Hepatocyte (in vitro differentiated cells): ENCODE measurements around the gene PRDM16. TPM values are rescaled to one million over a fixed set of nuclear protein-coding genes. Genes with fewer than 3 reads are reported as not detected.

Experiments
- DNase-seq: peaks from one replicate; pipeline ENCODE4 v3.0.0-alpha.2; 2016; ENCODE audit warnings: low spot score
- H2AFZ ChIP-seq: fragments of 200-600 bp; sonication (generic); 2 replicates; pipeline ENCODE4 v1.6.0; 2016; ENCODE audit warnings: antibody characterized with exemption, mild to moderate bottlenecking
- H3K27ac ChIP-seq: fragments of 200-600 bp; sonication (generic); 2 replicates; pipeline ENCODE4 v1.5.1; 2016; ENCODE audit warnings: mild to moderate bottlenecking
- H3K27me3 ChIP-seq: fragments of 200-600 bp; sonication (generic); 2 replicates; pipeline ENCODE4 v1.6.1; 2016
- H3K36me3 ChIP-seq: fragments of 200-600 bp; sonication (generic); replicated peaks from 2 replicates; pipeline ENCODE4 v1.5.1; 2016; ENCODE audit warnings: low read depth; ENCODE audit not compliant: insufficient read depth
- H3K4me1 ChIP-seq: fragments of 200-600 bp; sonication (generic); 2 replicates; pipeline ENCODE4 v1.5.1; 2016; ENCODE audit warnings: mild to moderate bottlenecking, moderate library complexity; ENCODE audit not compliant: insufficient read depth
- H3K4me2 ChIP-seq: fragments of 200-600 bp; sonication (generic); 2 replicates; pipeline ENCODE4 v1.6.0; 2016
- H3K4me3 ChIP-seq: fragments of 200-600 bp; sonication (generic); 2 replicates; pipeline ENCODE4 v1.5.1; 2016; ENCODE audit warnings: mild to moderate bottlenecking
- H3K79me2 ChIP-seq: fragments of 200-600 bp; sonication (generic); 2 replicates; pipeline ENCODE4 v1.6.0; 2017; ENCODE audit warnings: mild to moderate bottlenecking
- H3K9me2 ChIP-seq: fragments of 200-600 bp; sonication (generic); replicated peaks from 2 replicates; pipeline ENCODE4 v1.6.0; 2017; ENCODE audit warnings: mild to moderate bottlenecking; ENCODE audit not compliant: insufficient read depth
- H3K9me3 ChIP-seq: fragments of 200-600 bp; sonication (generic); 2 replicates; pipeline ENCODE4 v1.5.1; 2016; ENCODE audit warnings: low read depth, mild to moderate bottlenecking
- H4K20me1 ChIP-seq: fragments of 200-600 bp; sonication (generic); 2 replicates; pipeline ENCODE4 v1.6.0; 2016; ENCODE audit warnings: mild to moderate bottlenecking; ENCODE audit not compliant: insufficient read depth, poor library complexity, severe bottlenecking
- CTCF ChIP-seq: fragments of 200-600 bp; sonication (generic); IDR thresholded peaks from 2 replicates; pipeline ENCODE4 v1.5.1; 2016; ENCODE audit warnings: antibody characterized with exemption, mild to moderate bottlenecking; ENCODE audit not compliant: poor library complexity
- EZH2 ChIP-seq: fragments of 200-600 bp; sonication (generic); IDR thresholded peaks from 2 replicates; pipeline ENCODE4 v1.6.1; 2016; ENCODE audit warnings: antibody characterized with exemption, mild to moderate bottlenecking, borderline replicate concordance
- EZH2phosphoT487 ChIP-seq: fragments of 200-600 bp; sonication (generic); IDR thresholded peaks from one replicate; pipeline ENCODE4 v1.6.1; 2018; ENCODE audit warnings: antibody characterized with exemption, mild to moderate bottlenecking, low read depth, moderate library complexity; ENCODE audit not compliant: unreplicated experiment, severe bottlenecking
- WGBS: methylation state at CpG from one replicate; pipeline ENCODE4 v1.1.6; 2016; ENCODE audit warnings: low lambda C conversion rate; ENCODE audit errors: missing lambda C conversion rate; 5-methylcytosine and 5-hydroxymethylcytosine counted together
- polyA plus RNA-seq: library from polyadenylated mRNA; unstranded; fragments of >200 nt; fragmentation: Nextera tagmentation; extraction: Ambion mirVana; gene quantifications from 2 replicates; pipeline ENCODE4 v1.2.1, GENCODE V29; 2016
- total RNA-seq: library from RNA; depleted of rRNA; stranded (reverse); fragments of >200 nt; gene quantifications from 2 replicates; pipeline ENCODE4 v1.2.3, GENCODE V29; 2014

The PRDM16 gene
- total and polyA plus RNA-seq, 2 experiments from 2014 or later: 8.1 to 9.9 TPM

GRCh38 chr1:3330771-3331245 lies 261.8 kb downstream of the PRDM16 start:
- TF ChIP-seq EZH2: no peak
- no peak for TF ChIP-seq EZH2phosphoT487
- no peak for TF ChIP-seq CTCF
- WGBS: 45% methylated on average over 11 of the region's 11 CpGs
- Histone ChIP-seq H3K9me2 (no peaks in the 10 kb centered on the region), H3K79me2 (no peaks in the 10 kb centered on the region), H3K36me3 (no peaks in the 10 kb centered on the region), H3K4me2 (no peak overlapping the region), H2AFZ (no peak overlapping the region), H3K4me3 (no peak overlapping the region), H3K4me1 (peaks cover 5% of the 10 kb centered on the region), H4K20me1 (no peaks in the 10 kb centered on the region), H3K27me3 (no peaks in the 10 kb centered on the region), H3K27ac (no peak overlapping the region), H3K9me3 (no peaks in the 10 kb centered on the region)
- no peak for DNase-seq

GRCh38 chr1:3331564-3331963 lies 262.6 kb downstream of the PRDM16 start:
- H3K4me1 ChIP-seq: peaks cover 5% of the 10 kb centered on the region
- H3K36me3 ChIP-seq: no peaks in the 10 kb centered on the region
- H2AFZ ChIP-seq: no peak overlapping the region
- H3K4me2 ChIP-seq: no peak overlapping the region
- DNase-seq: no peak
- TF ChIP-seq CTCF: no peak
- TF ChIP-seq EZH2: no peak
- TF ChIP-seq EZH2phosphoT487: no peak
- H3K27ac ChIP-seq: no peak overlapping the region
- H3K9me2 ChIP-seq: no peaks in the 10 kb centered on the region
- no peaks in the 10 kb centered on the region for H3K27me3 ChIP-seq
- H3K79me2 ChIP-seq: no peaks in the 10 kb centered on the region
- WGBS: 83% methylated on average over 14 of the region's 14 CpGs
- H3K4me3 ChIP-seq: no peak overlapping the region
- H3K9me3 ChIP-seq: no peaks in the 10 kb centered on the region
- no peaks in the 10 kb centered on the region for H4K20me1 ChIP-seq

- no peak overlapping the region for H2AFZ ChIP-seq
- no peak overlapping the region for H3K4me3 ChIP-seq
- DNase-seq: no peak
- no peaks in the 10 kb centered on the region for H3K79me2 ChIP-seq
- H3K27me3 ChIP-seq: no peaks in the 10 kb centered on the region
- TF ChIP-seq EZH2phosphoT487: no peak
- no peak for TF ChIP-seq EZH2
- no peak for TF ChIP-seq CTCF
- no peak overlapping the region for H3K27ac ChIP-seq
- H3K36me3 ChIP-seq: no peaks in the 10 kb centered on the region
- H3K9me3 ChIP-seq: no peaks in the 10 kb centered on the region
- H4K20me1 ChIP-seq: no peaks in the 10 kb centered on the region
- peaks cover 5% of the 10 kb centered on the region for H3K4me1 ChIP-seq
- H3K9me2 ChIP-seq: no peaks in the 10 kb centered on the region
- 88% methylated on average over 16 of the region's 18 CpGs for WGBS
- no peak overlapping the region for H3K4me2 ChIP-seq
Observed at GRCh38 chr1:3332043-3332442, 263.0 kb downstream of the PRDM16 start.

GRCh38 chr1:3332662-3333061 lies 263.7 kb downstream of the PRDM16 start:
- H3K27ac ChIP-seq: no peak overlapping the region
- no peak overlapping the region for H3K4me2 ChIP-seq
- H3K27me3 ChIP-seq: no peaks in the 10 kb centered on the region
- no peaks in the 10 kb centered on the region for H3K9me3 ChIP-seq
- no peaks in the 10 kb centered on the region for H3K79me2 ChIP-seq
- H3K4me1 ChIP-seq: peaks cover 5% of the 10 kb centered on the region
- no peak overlapping the region for H3K4me3 ChIP-seq
- WGBS: 86% methylated on average over 8 of the region's 10 CpGs
- H2AFZ ChIP-seq: no peak overlapping the region
- no peaks in the 10 kb centered on the region for H3K36me3 ChIP-seq
- DNase-seq: no peak
- no peaks in the 10 kb centered on the region for H3K9me2 ChIP-seq
- no peaks in the 10 kb centered on the region for H4K20me1 ChIP-seq
- no peak for TF ChIP-seq CTCF
- TF ChIP-seq EZH2: no peak
- no peak for TF ChIP-seq EZH2phosphoT487
